ENCODE measurements around the gene SUSD6.

DNA sequence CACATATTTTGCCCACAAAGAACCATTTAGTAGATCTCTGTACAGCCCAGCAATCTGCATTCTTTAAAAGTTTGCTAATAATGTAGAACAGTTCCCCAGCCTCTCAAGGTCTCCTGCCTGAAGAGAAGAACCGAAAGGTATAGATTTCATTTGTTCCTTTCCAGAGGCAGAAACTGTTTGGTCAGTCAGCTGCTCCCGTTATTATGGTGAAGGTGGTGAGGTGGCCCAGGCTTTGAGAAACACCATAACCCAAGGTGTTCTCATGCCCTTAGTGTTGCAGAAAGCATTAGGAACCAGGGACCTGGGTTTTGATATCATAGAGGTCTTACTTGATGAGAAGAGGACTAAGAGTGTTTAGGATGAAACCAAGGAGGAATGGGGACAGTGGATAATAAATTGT, 65.3 kb downstream of the SUSD6 start:
- TF ChIP-seq, protein P1, sequence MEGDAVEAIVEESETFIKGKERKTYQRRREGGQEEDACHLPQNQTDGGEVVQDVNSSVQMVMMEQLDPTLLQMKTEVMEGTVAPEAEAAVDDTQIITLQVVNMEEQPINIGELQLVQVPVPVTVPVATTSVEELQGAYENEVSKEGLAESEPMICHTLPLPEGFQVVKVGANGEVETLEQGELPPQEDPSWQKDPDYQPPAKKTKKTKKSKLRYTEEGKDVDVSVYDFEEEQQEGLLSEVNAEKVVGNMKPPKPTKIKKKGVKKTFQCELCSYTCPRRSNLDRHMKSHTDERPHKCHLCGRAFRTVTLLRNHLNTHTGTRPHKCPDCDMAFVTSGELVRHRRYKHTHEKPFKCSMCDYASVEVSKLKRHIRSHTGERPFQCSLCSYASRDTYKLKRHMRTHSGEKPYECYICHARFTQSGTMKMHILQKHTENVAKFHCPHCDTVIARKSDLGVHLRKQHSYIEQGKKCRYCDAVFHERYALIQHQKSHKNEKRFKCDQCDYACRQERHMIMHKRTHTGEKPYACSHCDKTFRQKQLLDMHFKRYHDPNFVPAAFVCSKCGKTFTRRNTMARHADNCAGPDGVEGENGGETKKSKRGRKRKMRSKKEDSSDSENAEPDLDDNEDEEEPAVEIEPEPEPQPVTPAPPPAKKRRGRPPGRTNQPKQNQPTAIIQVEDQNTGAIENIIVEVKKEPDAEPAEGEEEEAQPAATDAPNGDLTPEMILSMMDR (IDR thresholded peaks at IDR 0.05) = no peak
- no peak for TF ChIP-seq POLR2A (IDR thresholded peaks at IDR 0.05)
